WTC11 (cell line): ENCODE results near the gene BIVM. TPM values are rescaled to one million over a fixed set of nuclear protein-coding genes. Genes with fewer than 3 reads are reported as not detected.
A peak's percentile ranks its signal among the peaks of the same experiment; 100 is the strongest.

Source experiments
- ATAC-seq: fragments of 200-7000 bp; cut with Tn5 transposase; 2 replicates; pipeline ENCODE4 v1.10.0; 2021; ENCODE audit warnings: mild to moderate bottlenecking, moderate library complexity
- CTCF ChIA-PET: fragments of 300-600 bp; sonication (Branson Sonifier 250); formaldehyde crosslinking; loops from one replicate; lab custom pipeline; 2021; ENCODE audit warnings: antibody characterized with exemption; lab: Charles Lee
- POLR2A ChIA-PET: fragments of 350-600 bp; sonication (Branson Sonifier 250); formaldehyde crosslinking; loops from one replicate; lab custom pipeline; 2021; ENCODE audit warnings: antibody characterized with exemption; lab: Charles Lee
- DNase-seq: peaks from one replicate; pipeline ENCODE4 v3.0.0; 2021; ENCODE audit warnings: low spot score
- H3K27ac Mint-ChIP-seq: 2 replicates; pipeline ENCODE4 v1.8.0; 2021; ENCODE audit warnings: mixed read lengths
- H3K27me3 Mint-ChIP-seq: 2 replicates; pipeline ENCODE4 v1.8.0; 2021; ENCODE audit warnings: low read depth, mild to moderate bottlenecking, moderate library complexity, mixed read lengths
- H3K36me3 Mint-ChIP-seq: 2 replicates; pipeline ENCODE4 v1.8.0; 2021; ENCODE audit warnings: mixed read lengths
- H3K4me1 Mint-ChIP-seq: 2 replicates; pipeline ENCODE4 v1.8.0; 2022; ENCODE audit warnings: mixed read lengths
- H3K4me3 Mint-ChIP-seq: 2 replicates; pipeline ENCODE4 v1.8.0; 2021; ENCODE audit warnings: mild to moderate bottlenecking, moderate library complexity, mixed read lengths
- H3K9me3 Mint-ChIP-seq: 2 replicates; pipeline ENCODE4 v1.8.0; 2021; ENCODE audit warnings: mixed read lengths
- AR ChIP-seq: fragments of 250-450 bp; sonication (Bioruptor Pico); IDR thresholded peaks from 2 replicates; pipeline ENCODE4 v1.9.0; 2021; ENCODE audit warnings: mild to moderate bottlenecking
- ARID4B ChIP-seq: sonication (generic); formaldehyde crosslinking; IDR thresholded peaks from 2 replicates; pipeline ENCODE4 v1.8.0; 2023; ENCODE audit warnings: missing genetic modification reagents, mild to moderate bottlenecking, borderline replicate concordance
- CREB1 ChIP-seq: sonication (generic); formaldehyde crosslinking; IDR thresholded peaks from 2 replicates; pipeline ENCODE4 v1.8.0; 2023; ENCODE audit warnings: mild to moderate bottlenecking, missing genetic modification reagents
- E2F5 ChIP-seq: sonication (generic); formaldehyde crosslinking; IDR thresholded peaks from 2 replicates; pipeline ENCODE4 v1.8.1; 2022; ENCODE audit warnings: mild to moderate bottlenecking, moderate library complexity, missing genetic modification reagents
- ELF4 ChIP-seq: sonication (generic); formaldehyde crosslinking; IDR thresholded peaks from 2 replicates; pipeline ENCODE4 v1.8.1; 2022; ENCODE audit warnings: low read depth, mild to moderate bottlenecking, moderate library complexity, missing genetic modification reagents
- EMX1 ChIP-seq: fragments of 250-450 bp; sonication (Bioruptor Pico); IDR thresholded peaks from 2 replicates; pipeline ENCODE4 v1.8.0; 2021; ENCODE audit warnings: mild to moderate bottlenecking
- ERG ChIP-seq: fragments of 250-450 bp; sonication (Bioruptor Pico); IDR thresholded peaks from 2 replicates; pipeline ENCODE4 v1.8.0; 2021; ENCODE audit warnings: mild to moderate bottlenecking
- ESRRA ChIP-seq: sonication (generic); formaldehyde crosslinking; IDR thresholded peaks from 2 replicates; pipeline ENCODE4 v1.8.1; 2022; ENCODE audit warnings: mild to moderate bottlenecking, missing genetic modification reagents, borderline replicate concordance
- ETV6 ChIP-seq: sonication (generic); formaldehyde crosslinking; IDR thresholded peaks from 2 replicates; pipeline ENCODE4 v1.8.1; 2022; ENCODE audit warnings: mild to moderate bottlenecking, missing genetic modification reagents
- FOXJ3 ChIP-seq: sonication (generic); formaldehyde crosslinking; IDR thresholded peaks from 2 replicates; pipeline ENCODE4 v1.9.0; 2021; ENCODE audit warnings: missing genetic modification reagents, mild to moderate bottlenecking, borderline replicate concordance
- FOXK1 ChIP-seq: sonication (generic); formaldehyde crosslinking; IDR thresholded peaks from 2 replicates; pipeline ENCODE4 v1.8.0; 2022; ENCODE audit warnings: mild to moderate bottlenecking, moderate library complexity, missing genetic modification reagents
- IRF2 ChIP-seq: sonication (generic); formaldehyde crosslinking; IDR thresholded peaks from 2 replicates; pipeline ENCODE4 v1.8.0; 2022; ENCODE audit warnings: low read depth, missing genetic modification reagents, borderline replicate concordance
- JAZF1 ChIP-seq: fragments of 250-450 bp; sonication (Bioruptor Pico); IDR thresholded peaks from 2 replicates; pipeline ENCODE4 v1.9.0; 2021; ENCODE audit warnings: moderate library complexity, mild to moderate bottlenecking, inconsistent platforms
- KAT7 ChIP-seq: sonication (generic); formaldehyde crosslinking; IDR thresholded peaks from 2 replicates; pipeline ENCODE4 v1.8.1; 2023; ENCODE audit warnings: missing genetic modification reagents, mild to moderate bottlenecking, borderline replicate concordance
- MXD4 ChIP-seq: fragments of 250-450 bp; sonication (Bioruptor Pico); IDR thresholded peaks from 2 replicates; pipeline ENCODE4 v1.8.0; 2021; ENCODE audit warnings: mild to moderate bottlenecking, moderate library complexity, borderline replicate concordance
- MYBL2 ChIP-seq: sonication (generic); formaldehyde crosslinking; IDR thresholded peaks from 2 replicates; pipeline ENCODE4 v1.8.1; 2023; ENCODE audit warnings: mild to moderate bottlenecking, moderate library complexity, missing genetic modification reagents
- NFE2L1 ChIP-seq: sonication (generic); formaldehyde crosslinking; IDR thresholded peaks from 2 replicates; pipeline ENCODE4 v1.8.1; 2023; ENCODE audit warnings: missing genetic modification reagents
- NR3C1 ChIP-seq: sonication (generic); formaldehyde crosslinking; conservative IDR thresholded peaks from 2 replicates; pipeline ENCODE4 v1.8.1; 2023; ENCODE audit warnings: low read depth, mild to moderate bottlenecking, missing genetic modification reagents
- OVOL2 ChIP-seq: fragments of 250-450 bp; sonication (Bioruptor Pico); IDR thresholded peaks from 2 replicates; pipeline ENCODE4 v1.9.0; 2021; ENCODE audit warnings: mild to moderate bottlenecking, borderline replicate concordance
- PRRX2 ChIP-seq: fragments of 250-450 bp; sonication (Bioruptor Pico); IDR thresholded peaks from 2 replicates; pipeline ENCODE4 v1.8.0; 2021; ENCODE audit warnings: mild to moderate bottlenecking
- RORB ChIP-seq: fragments of 250-450 bp; sonication (Bioruptor Pico); IDR thresholded peaks from 2 replicates; pipeline ENCODE4 v1.9.0; 2021; ENCODE audit warnings: mild to moderate bottlenecking
- TEAD4 ChIP-seq: sonication (generic); formaldehyde crosslinking; IDR thresholded peaks from 2 replicates; pipeline ENCODE4 v1.8.0; 2022; ENCODE audit warnings: mild to moderate bottlenecking, missing genetic modification reagents
- ZBTB21 ChIP-seq: sonication (generic); formaldehyde crosslinking; IDR thresholded peaks from 2 replicates; pipeline ENCODE4 v1.8.1; 2023; ENCODE audit warnings: mild to moderate bottlenecking, missing genetic modification reagents, borderline replicate concordance
- ZNF263 ChIP-seq: sonication (generic); formaldehyde crosslinking; IDR thresholded peaks from 2 replicates; pipeline ENCODE4 v1.8.1; 2022; ENCODE audit warnings: low read depth, mild to moderate bottlenecking, moderate library complexity, missing genetic modification reagents
- ZNF416 ChIP-seq: fragments of 250-450 bp; sonication (Bioruptor Pico); IDR thresholded peaks from 2 replicates; pipeline ENCODE4 v1.9.0; 2021; ENCODE audit warnings: mild to moderate bottlenecking, inconsistent platforms
- total RNA-seq: library from RNA; stranded (reverse); gene quantifications from 3 replicates; pipeline ENCODE4 v1.2.3, GENCODE V29; 2021

BIVM gene
- total RNA-seq, 1 experiment from 2014 or later: 10.2 TPM

- TF ChIP-seq ARID4B (no peak), ZNF263 (CRISPR knock-in tag) (no peak), KAT7 (CRISPR knock-in tag) (no peak), ETV6 (no peak), CREB1 (CRISPR knock-in tag) (no peak)
- TF ChIP-seq, all 79 proteins: peak for 0
Observed at GRCh38 chr13:102838982-102839381, 40.1 kb downstream of the BIVM start (continued).

GRCh38 chr13:102839462-102839861 is 40.5 kb downstream of the BIVM start:
- no peak overlapping the region for H3K4me3 Mint-ChIP-seq
- H3K9me3 Mint-ChIP-seq: no peaks in the 10 kb centered on the region
- no peaks in the 10 kb centered on the region for H3K36me3 Mint-ChIP-seq
- ATAC-seq (no peak), DNase-seq (no peak)
- H3K4me1 Mint-ChIP-seq: no peaks in the 10 kb centered on the region; the same call in 1 of the 2 replicates
- ChIA-PET CTCF (no interaction called here), POLR2A (no interaction called here)
- H3K27me3 Mint-ChIP-seq: no peaks in the 10 kb centered on the region
- TF ChIP-seq ZNF416 (CRISPR knock-in tag) (no peak), ERG (no peak), MXD4 (no peak), JAZF1 (no peak), RORB (CRISPR knock-in tag) (no peak), PRRX2 (CRISPR knock-in tag) (no peak), OVOL2 (CRISPR knock-in tag) (no peak), KAT7 (CRISPR knock-in tag) (no peak), NR3C1 (CRISPR knock-in tag) (no peak), EMX1 (CRISPR knock-in tag) (no peak), FOXJ3 (no peak), NFE2L1 (no peak), ESRRA (no peak), TEAD4 (no peak), ZBTB21 (no peak), E2F5 (CRISPR knock-in tag) (no peak), ELF4 (CRISPR knock-in tag) (no peak)
- no peak overlapping the region for H3K27ac Mint-ChIP-seq

- ChIA-PET CTCF (interaction anchor here (0.9 to 2.5 kb wide), 5 partner anchors 25 to 252 kb away, joined by 3 to 17 read pairs (median 15); partner anchors contain the start of gene TPP2), POLR2A (interaction anchor here (0.7 to 2.4 kb wide), 5 partner anchors 45 to 253 kb away, joined by 3 to 15 read pairs (median 3); partner anchors contain the start of gene TPP2)
- no peak for DNase-seq
- H3K9me3 Mint-ChIP-seq: no peaks in the 10 kb centered on the region
- no peaks in the 10 kb centered on the region for H3K27me3 Mint-ChIP-seq
- TF ChIP-seq IRF2 (CRISPR knock-in tag) (no peak), AR (no peak), MYBL2 (0 out of 2 replicates have a peak, but pooled peaks have one; percentile 6), FOXK1 (CRISPR knock-in tag) (no peak)
- peak; percentile 35 for ATAC-seq
- peak overlapping the region; percentile 95 for H3K4me3 Mint-ChIP-seq
- peaks cover 12% of the 10 kb centered on the region for H3K4me1 Mint-ChIP-seq
- no peaks in the 10 kb centered on the region for H3K36me3 Mint-ChIP-seq
- H3K27ac Mint-ChIP-seq: peak overlapping the region; percentile 95
Observed at GRCh38 chr13:102845289-102845629, 46.3 kb downstream of the BIVM start.
